Endothelial cell of umbilical vein (primary cell): ENCODE results near the gene ADH1B. TPM values are rescaled to one million over a fixed set of nuclear protein-coding genes. Genes with fewer than 3 reads are reported as not detected.
"Not testable (repeated sequence)": the region's sequence is repeated elsewhere in the genome, so short reads cannot be mapped to it uniquely, and the experiment has no call there.

Source experiments
- BruUV-seq: library from RNA; stranded (reverse); fragments of 400-500 nt; replicated peaks from 2 replicates; lab custom pipeline; 2021; lab: Mats Ljungman, UMichigan
- CTCF ChIA-PET: fragments of 300-600, 350-600 bp; sonication (Branson Sonifier 250); formaldehyde crosslinking; loops from one replicate; lab custom pipeline; 2021; ENCODE audit warnings: antibody characterized with exemption, inconsistent platforms; lab: Charles Lee
- POLR2A ChIA-PET: fragments of 300-600, 350-600 bp; sonication (Branson Sonifier 250); formaldehyde crosslinking; loops from one replicate; lab custom pipeline; 2021; ENCODE audit warnings: antibody characterized with exemption, inconsistent platforms; lab: Charles Lee
- DNase-seq: peaks from one replicate; pipeline ENCODE4 v3.0.0-alpha.2; 2011; ENCODE audit warnings: low read depth, low spot score
- FAIRE-seq: peaks from 2 replicates; lab custom pipeline; 2011; peaks lifted over from hg19 to GRCh38; lab: Jason Lieb, UNC
- H2AFZ ChIP-seq: 2 replicates; pipeline ENCODE4 v1.6.0; 2012; ENCODE audit warnings: low read depth, low read length, control low read depth, inconsistent platforms
- H3K27ac ChIP-seq: 2 replicates; pipeline ENCODE4 v1.5.1; 2011; ENCODE audit warnings: low read depth, mild to moderate bottlenecking, control low read depth, low read length, moderate library complexity; ENCODE audit not compliant: insufficient read depth
- H3K27me3 ChIP-seq, 2 experiments: 2 replicates each; pipeline versions ENCODE4 v1.6.0 to v1.6.1; 2011; ENCODE audit warnings: low read length in 2 of 2, mixed read lengths in 1 of 2; ENCODE audit not compliant: control insufficient read depth in 2 of 2, insufficient read depth in 2 of 2
- H3K36me3 ChIP-seq, 2 experiments: 2 replicates in 1 of 2; 3 replicates in 1 of 2; pipeline ENCODE4 v1.5.1; 2011; ENCODE audit warnings: low read length in 2 of 2, mild to moderate bottlenecking in 1 of 2, moderate library complexity in 1 of 2; ENCODE audit not compliant: control insufficient read depth in 2 of 2, insufficient read depth in 2 of 2; ENCODE audit errors: extremely low read depth in 1 of 2
- H3K4me1 ChIP-seq: 3 replicates; pipeline ENCODE4 v1.5.1; 2011; ENCODE audit warnings: mild to moderate bottlenecking, low read length; ENCODE audit not compliant: control insufficient read depth, insufficient read depth; ENCODE audit errors: extremely low read depth
- H3K4me2 ChIP-seq: 2 replicates; pipeline ENCODE4 v1.6.1; 2011; ENCODE audit warnings: low read length, control low read depth, mixed read lengths; ENCODE audit not compliant: insufficient read depth
- H3K4me3 ChIP-seq, 3 experiments: fragments of 200-600 bp in 1 of 3; sonication (generic), shearing (Covaris generic) in 1 of 3; replicated peaks in 1 of 3; 2 replicates each; pipeline ENCODE4 v1.5.1; 2011 to 2016; ENCODE audit warnings: control low read depth in 3 of 3, low read length in 3 of 3, mild to moderate bottlenecking in 2 of 3, inconsistent platforms in 1 of 3, low read depth in 1 of 3, moderate library complexity in 1 of 3; ENCODE audit not compliant: insufficient read depth in 1 of 3
- H3K79me2 ChIP-seq: 2 replicates; pipeline ENCODE4 v1.6.0; 2012; ENCODE audit warnings: low read length, inconsistent platforms; ENCODE audit not compliant: control insufficient read depth, insufficient read depth
- H3K9ac ChIP-seq: replicated peaks from 2 replicates; pipeline ENCODE3; 2011; ENCODE audit warnings: low read length, control low read depth; ENCODE audit not compliant: insufficient read depth; ENCODE audit errors: extremely low read depth
- H3K9me1 ChIP-seq: replicated peaks from 3 replicates; pipeline ENCODE4 v1.6.0; 2011; ENCODE audit warnings: mild to moderate bottlenecking, low read length; ENCODE audit not compliant: control insufficient read depth, insufficient read depth; ENCODE audit errors: extremely low read depth
- H3K9me3 ChIP-seq: replicated peaks from 2 replicates; pipeline ENCODE4 v1.5.1; 2012; ENCODE audit warnings: low read length, inconsistent platforms; ENCODE audit not compliant: control insufficient read depth, insufficient read depth
- H4K20me1 ChIP-seq: replicated peaks from 2 replicates; pipeline ENCODE3; 2011; ENCODE audit warnings: mild to moderate bottlenecking, low read length; ENCODE audit not compliant: control insufficient read depth, insufficient read depth; ENCODE audit errors: extremely low read depth
- EZH2 ChIP-seq: IDR thresholded peaks from 2 replicates; pipeline ENCODE4 v1.6.1; 2012; ENCODE audit warnings: borderline replicate concordance, low read depth, mild to moderate bottlenecking, moderate library complexity, low read length, inconsistent platforms; ENCODE audit not compliant: severe bottlenecking
- FOS ChIP-seq: IDR thresholded peaks from 2 replicates; pipeline ENCODE4 v1.6.1; 2011; ENCODE audit warnings: mild to moderate bottlenecking, low read length, moderate library complexity, borderline replicate concordance; ENCODE audit not compliant: insufficient read depth
- GATA2 ChIP-seq: IDR thresholded peaks from 2 replicates; pipeline ENCODE4 v1.7.0; 2011; ENCODE audit warnings: low read depth, mild to moderate bottlenecking, moderate library complexity, mixed read lengths, low read length; ENCODE audit not compliant: insufficient read length, insufficient read depth
- JUN ChIP-seq: IDR thresholded peaks from 2 replicates; pipeline ENCODE4 v1.6.1; 2011; ENCODE audit warnings: borderline replicate concordance, low read depth; ENCODE audit not compliant: insufficient read length, insufficient read depth
- MAX ChIP-seq: IDR thresholded peaks from 2 replicates; pipeline ENCODE4 v1.6.1; 2011; ENCODE audit not compliant: insufficient read depth, insufficient read length
- POLR2AphosphoS5 ChIP-seq: IDR thresholded peaks from 2 replicates; pipeline ENCODE4 v1.6.1; 2012; ENCODE audit warnings: low read depth, mild to moderate bottlenecking, control low read depth, low read length, moderate library complexity; ENCODE audit not compliant: insufficient read depth
- dilution Hi-C: fragments of 300-500 bp; cut with MboI; formaldehyde crosslinking; loops from one replicate; pipeline ENCODE4 v1.15.0; 2019; ENCODE audit warnings: low sequenced_read_pairs; ENCODE audit not compliant: extremely low pct_ligation_motif_present
- intact Hi-C: fragments of 100-400 bp; cut with micrococcal nuclease; formaldehyde crosslinking; loops from one replicate; pipeline ENCODE4 v1.10.0; 2022
- polyA plus RNA-seq, 4 experiments: library from polyadenylated mRNA; depleted of rRNA in 3 of 4; stranded (reverse) in 3 of 4; unstranded in 1 of 4; fragments of >200 nt; gene quantifications; 2 replicates each; pipeline versions ENCODE4 v1.2.1 to v1.2.3, GENCODE V29; 2011 to 2012; ENCODE audit warnings: missing spikeins in 1 of 4
- total RNA-seq: library from RNA; stranded (reverse); gene quantifications from 2 replicates; pipeline ENCODE4 v1.2.3, GENCODE V29; 2021

The ADH1B gene
- total and polyA plus RNA-seq, 2 donors (not counting 3 experiments of a cell fraction or from before 2014, with no cell fraction given): not detected

DNA sequence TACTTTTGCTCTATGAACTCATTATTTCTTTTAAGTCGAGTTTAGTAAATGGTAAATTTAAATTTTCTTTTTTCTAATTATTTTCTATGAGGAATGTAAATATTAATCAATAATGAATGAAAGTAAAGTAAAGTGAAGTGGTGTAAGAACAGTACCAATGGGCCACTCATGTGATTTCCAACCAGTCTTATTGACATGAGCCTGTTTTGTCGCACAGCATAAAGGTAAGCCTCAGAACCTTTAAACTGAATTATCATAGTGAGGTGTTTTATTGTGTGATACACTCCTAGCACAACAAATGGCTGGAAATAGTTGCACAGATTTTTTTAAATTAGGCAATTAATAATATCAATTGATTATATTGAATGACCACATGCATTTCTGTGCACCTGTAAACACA is 30.3 kb upstream of the ADH1B start:
- H4K20me1 ChIP-seq: no peaks in the 10 kb centered on the region
- CTCF ChIA-PET: no interaction called here
- no peak overlapping the region for H3K4me3 ChIP-seq
- H3K9me3 ChIP-seq: no peaks in the 10 kb centered on the region
- no peak overlapping the region for H2AFZ ChIP-seq
- H3K4me2 ChIP-seq: no peak overlapping the region
- no peak overlapping the region for H3K27ac ChIP-seq
- FAIRE-seq: no peak
- dilution Hi-C loops: no loop called here
- intact Hi-C loops: no loop called here
- no peaks in the 10 kb centered on the region for H3K27me3 ChIP-seq
- H3K36me3 ChIP-seq: no peaks in the 10 kb centered on the region
- no TSS peak for BruUV-seq
- no peaks in the 10 kb centered on the region for H3K9me1 ChIP-seq
- H3K9ac ChIP-seq: no peak overlapping the region
- POLR2A ChIA-PET: no interaction called here
- TF ChIP-seq MAX: no peak
- no peak for TF ChIP-seq EZH2
- no peak for TF ChIP-seq FOS
- no peak for TF ChIP-seq JUN
- no peak for DNase-seq
- no peaks in the 10 kb centered on the region for H3K79me2 ChIP-seq
- H3K4me1 ChIP-seq: no peaks in the 10 kb centered on the region

GRCh38 chr4:99349338-99349737 is 28.1 kb upstream of the ADH1B start:
- H3K9me3 ChIP-seq: no peaks in the 10 kb centered on the region
- no peak overlapping the region for H3K4me2 ChIP-seq
- intact Hi-C loops (no loop called here), dilution Hi-C loops (no loop called here)
- H3K27ac ChIP-seq: no peak overlapping the region
- no peaks in the 10 kb centered on the region for H3K4me1 ChIP-seq
- no TSS peak for BruUV-seq
- FAIRE-seq (no peak), DNase-seq (no peak)
- ChIA-PET CTCF (no interaction called here), POLR2A (no interaction called here)
- H3K36me3 ChIP-seq: no peaks in the 10 kb centered on the region
- no peak overlapping the region for H3K9ac ChIP-seq
- no peaks in the 10 kb centered on the region for H3K9me1 ChIP-seq
- no peaks in the 10 kb centered on the region for H4K20me1 ChIP-seq
- H2AFZ ChIP-seq: no peak overlapping the region
- H3K79me2 ChIP-seq: no peaks in the 10 kb centered on the region
- TF ChIP-seq JUN (no peak), GATA2 (no peak), EZH2 (no peak), POLR2AphosphoS5 (no peak)
- no peak overlapping the region for H3K4me3 ChIP-seq
- H3K27me3 ChIP-seq: no peaks in the 10 kb centered on the region

DNA sequence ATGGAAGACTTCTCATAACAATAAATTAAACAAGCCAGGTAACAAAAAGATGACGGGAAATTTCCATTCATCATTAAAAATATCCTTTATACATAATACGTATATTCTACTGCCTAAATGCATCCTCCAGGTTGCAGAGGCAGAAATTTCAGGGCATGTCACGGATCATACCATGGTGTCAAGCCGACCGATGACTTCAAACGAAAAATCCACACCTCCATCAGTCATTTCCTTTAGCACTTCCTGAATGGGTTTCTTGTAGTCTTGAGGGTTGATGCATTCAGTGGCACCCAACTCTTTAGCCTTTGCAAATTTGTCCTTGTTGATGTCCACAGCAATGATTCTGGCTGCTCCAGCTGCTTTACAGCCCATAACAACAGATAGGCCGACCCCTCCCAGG is 21.4 kb upstream of the ADH1B start:
- H2AFZ ChIP-seq, H3K27ac ChIP-seq, FAIRE-seq, H3K4me2 ChIP-seq, CTCF ChIA-PET, H3K4me1 ChIP-seq, POLR2A ChIA-PET, H3K79me2 ChIP-seq, H3K9me1 ChIP-seq, H4K20me1 ChIP-seq, dilution Hi-C loops, H3K27me3 ChIP-seq, DNase-seq, H3K9ac ChIP-seq, BruUV-seq, H3K36me3 ChIP-seq, H3K4me3 ChIP-seq, H3K9me3 ChIP-seq, intact Hi-C loops: not testable (repeated sequence)
